GM12892 (cell line): ENCODE data around the gene SWAP70.

Experiments
- POLR2AphosphoS5 ChIP-seq: IDR thresholded peaks from 2 replicates; pipeline ENCODE4 v1.6.1; 2011; ENCODE audit warnings: low read depth, low read length, control low read depth
- TAF1 ChIP-seq: IDR thresholded peaks from 2 replicates; pipeline ENCODE4 v1.6.1; 2011; ENCODE audit warnings: low read depth, mild to moderate bottlenecking, control low read depth, low read length, borderline replicate concordance

DNA sequence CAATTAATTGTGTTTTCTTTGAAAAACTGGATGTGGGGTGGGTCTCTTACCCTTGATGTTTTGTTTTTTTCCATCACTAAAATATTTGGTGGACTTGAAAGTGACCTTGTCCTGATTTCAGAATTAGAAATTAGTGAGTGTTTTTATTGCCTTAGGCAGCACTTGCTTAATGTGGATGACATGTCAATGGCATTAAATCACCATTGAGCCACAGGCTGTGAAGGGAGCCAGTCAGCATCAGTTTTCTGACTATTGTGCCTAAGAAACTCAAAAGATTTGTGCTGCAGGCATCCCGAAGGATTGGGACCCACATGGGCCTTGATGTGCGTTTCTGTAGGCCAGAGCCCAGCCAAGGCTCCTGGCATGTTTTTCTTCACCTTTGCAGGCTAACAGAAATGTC is 53.8 kb downstream of the SWAP70 start:
- TF ChIP-seq POLR2AphosphoS5 (no peak), TAF1 (no peak)
